ENCODE measurements around the gene NDUFA11.
A peak's percentile ranks its signal among the peaks of the same experiment; 100 is the strongest.

Gene NDUFA11

DNA sequence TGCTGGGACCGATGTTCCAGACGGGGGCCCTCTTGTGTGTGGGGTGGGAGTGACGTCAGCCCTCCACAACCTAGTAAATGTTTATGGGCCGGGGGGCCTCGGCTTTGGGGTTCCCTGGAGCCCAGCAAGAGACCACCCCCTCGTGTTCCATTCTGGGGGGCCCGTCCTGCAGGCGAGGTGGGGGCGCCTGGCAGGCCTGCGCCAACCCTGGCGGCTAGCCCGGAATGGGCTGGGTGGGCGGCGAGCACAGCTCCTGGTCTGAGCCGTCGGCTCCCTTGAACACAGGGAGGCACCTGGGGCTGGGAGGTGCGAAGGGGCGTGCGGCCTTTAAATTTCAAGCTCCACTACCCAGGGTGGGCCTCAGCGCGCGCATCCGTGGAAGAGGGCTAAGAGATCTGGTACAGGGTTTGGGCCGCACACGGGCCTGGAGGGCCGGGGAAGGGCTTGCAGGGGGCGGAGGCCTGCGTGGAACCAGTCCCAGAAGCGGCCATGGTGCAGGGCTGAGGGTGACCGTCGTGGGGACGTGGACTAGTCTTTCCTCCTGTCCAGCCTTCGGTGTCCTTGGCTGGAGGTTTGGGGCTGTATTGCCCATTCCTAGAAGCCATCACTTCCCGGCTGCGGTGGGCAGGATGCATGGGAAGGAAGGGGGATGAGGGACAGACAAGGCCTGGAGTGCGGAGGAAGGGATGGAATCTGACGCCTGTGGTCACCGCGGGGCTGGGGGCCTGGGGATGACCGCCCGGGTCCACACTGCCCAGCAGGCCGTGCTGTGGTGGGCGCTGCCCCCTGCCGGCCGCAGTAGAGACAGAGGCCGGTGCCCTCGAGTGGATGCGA, 11.4 kb downstream of the NDUFA11 start:
- H3K4me2 ChIP-seq (ENCODE audit: insufficient read depth, low read length, poor library complexity, severe bottlenecking) = no peak overlapping the region
- H3K4me1 ChIP-seq (ENCODE audit: control insufficient read depth in 2 of 2, insufficient read depth in 1 of 2, low read depth in 1 of 2, low read length in 2 of 2) = peaks cover 3 to 5% of the 10 kb centered on the region in 2 donors
- H2AK5ac ChIP-seq (ENCODE audit: low read depth, low read length) = peak overlapping the region; percentile 72
- peak overlapping the region; percentile 55 for H3K9ac ChIP-seq (ENCODE audit: low read depth, low read length, poor library complexity)
- peak overlapping the region; percentile 42 for H2BK5ac ChIP-seq (ENCODE audit: low read length)
- H3K36me3 ChIP-seq (replicated peaks in 1 of 2; ENCODE audit: control insufficient read depth in 2 of 2, insufficient read depth in 2 of 2, low read length in 2 of 2) = peaks cover 15 to 16% of the 10 kb centered on the region in 2 donors
- peak overlapping the region; percentile 67 for H3K4ac ChIP-seq (ENCODE audit: low read length)
- peak; percentile 48 for DNase-seq (ENCODE audit: low spot score)
- peak overlapping the region; percentile 20 for H3K18ac ChIP-seq (ENCODE audit: low read length)
- no peaks in the 10 kb centered on the region for H3K9me3 ChIP-seq (replicated peaks in 1 of 2; ENCODE audit: control insufficient read depth in 2 of 2, insufficient read depth in 1 of 2, low read depth in 1 of 2, low read length in 2 of 2)
- H2BK15ac ChIP-seq (ENCODE audit: low read length) = no peak overlapping the region
- peak overlapping the region; percentile 74 for H4K8ac ChIP-seq (ENCODE audit: low read depth, low read length)
- H3K79me1 ChIP-seq (ENCODE audit: low read depth, low read length) = peaks cover 4% of the 10 kb centered on the region
- no peak overlapping the region for H2AFZ ChIP-seq (ENCODE audit: low read length)
- no peaks in the 10 kb centered on the region for H3K27me3 ChIP-seq (ENCODE audit: control insufficient read depth in 3 of 3, insufficient read depth in 3 of 3, low read depth in 1 of 3, low read length in 3 of 3)
- no peak overlapping the region for H4K91ac ChIP-seq (ENCODE audit: low read depth, low read length, poor library complexity)
- no peak overlapping the region for H3K27ac ChIP-seq (replicated peaks; ENCODE audit: low read length)
- H3K23ac ChIP-seq (ENCODE audit: low read depth, low read length, poor library complexity) = peak overlapping the region; percentile 59
- H3K4me3 ChIP-seq (ENCODE audit: low read length in 2 of 2) = no peak overlapping the region
- H2BK120ac ChIP-seq (ENCODE audit: low read depth, low read length) = no peak overlapping the region
- H3K14ac ChIP-seq (ENCODE audit: low read length) = peak overlapping the region; percentile 47
- no CpG with 5 or more reads among the region's 48 CpGs for WGBS, 2 donors (ENCODE audit: extremely low coverage in 2 of 2, insufficient read length in 2 of 2, insufficient replicate concordance in 1 of 2)
- H2BK12ac ChIP-seq (ENCODE audit: low read length) = peak overlapping the region; percentile 8

DNA sequence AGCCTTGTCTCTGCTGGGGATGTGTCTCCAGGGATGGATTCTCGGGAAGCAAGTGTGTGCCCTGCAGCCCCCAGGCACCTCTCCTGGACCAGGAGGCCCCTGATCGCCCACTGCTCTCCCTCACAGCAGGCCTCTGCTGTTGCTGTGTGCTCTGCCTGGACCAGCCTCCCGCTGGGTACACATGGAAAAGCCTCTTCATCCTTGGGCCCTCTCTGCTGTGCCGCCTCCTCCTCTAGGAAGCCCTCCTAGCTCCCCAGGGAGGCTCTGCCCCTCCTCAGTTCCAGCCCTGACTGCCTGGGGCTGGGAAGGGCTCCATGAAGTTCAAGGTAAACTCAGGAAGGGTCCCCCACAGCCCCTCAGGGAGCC, 12.0 kb downstream of the NDUFA11 start:
- H4K8ac ChIP-seq (ENCODE audit: low read depth, low read length) = no peak overlapping the region
- H3K9ac ChIP-seq (ENCODE audit: low read depth, low read length, poor library complexity) = peak overlapping the region; percentile 84
- H2AK5ac ChIP-seq (ENCODE audit: low read depth, low read length) = peak overlapping the region; percentile 89
- H3K9me3 ChIP-seq (replicated peaks in 1 of 2; ENCODE audit: control insufficient read depth in 2 of 2, insufficient read depth in 1 of 2, low read depth in 1 of 2, low read length in 2 of 2) = no peaks in the 10 kb centered on the region
- no CpG with 5 or more reads among the region's 4 CpGs for WGBS, 2 donors (ENCODE audit: extremely low coverage in 2 of 2, insufficient read length in 2 of 2, insufficient replicate concordance in 1 of 2)
- H3K18ac ChIP-seq (ENCODE audit: low read length) = peak overlapping the region; percentile 64
- H2BK12ac ChIP-seq (ENCODE audit: low read length) = no peak overlapping the region
- H2AFZ ChIP-seq (ENCODE audit: low read length) = no peak overlapping the region
- no peak overlapping the region for H3K4ac ChIP-seq (ENCODE audit: low read length)
- no peak overlapping the region for H3K4me2 ChIP-seq (ENCODE audit: insufficient read depth, low read length, poor library complexity, severe bottlenecking)
- peaks cover 12 to 13% of the 10 kb centered on the region in 2 donors for H3K36me3 ChIP-seq (replicated peaks in 1 of 2; ENCODE audit: control insufficient read depth in 2 of 2, insufficient read depth in 2 of 2, low read length in 2 of 2)
- peaks cover 4% of the 10 kb centered on the region for H3K79me1 ChIP-seq (ENCODE audit: low read depth, low read length)
- no peak overlapping the region for H2BK5ac ChIP-seq (ENCODE audit: low read length)
- no peak overlapping the region for H3K14ac ChIP-seq (ENCODE audit: low read length)
- no peak overlapping the region for H3K27ac ChIP-seq (replicated peaks; ENCODE audit: low read length)
- H3K4me3 ChIP-seq (ENCODE audit: low read length in 2 of 2) = no peak overlapping the region
- H3K23ac ChIP-seq (ENCODE audit: low read depth, low read length, poor library complexity) = no peak overlapping the region
- peaks cover 3 to 5% of the 10 kb centered on the region in 2 donors for H3K4me1 ChIP-seq (ENCODE audit: control insufficient read depth in 2 of 2, insufficient read depth in 1 of 2, low read depth in 1 of 2, low read length in 2 of 2)
- H2BK15ac ChIP-seq (ENCODE audit: low read length) = no peak overlapping the region
- no peak overlapping the region for H2BK120ac ChIP-seq (ENCODE audit: low read depth, low read length)
- H4K91ac ChIP-seq (ENCODE audit: low read depth, low read length, poor library complexity) = no peak overlapping the region
- no peaks in the 10 kb centered on the region for H3K27me3 ChIP-seq (ENCODE audit: control insufficient read depth in 3 of 3, insufficient read depth in 3 of 3, low read depth in 1 of 3, low read length in 3 of 3)
- no peak for DNase-seq (ENCODE audit: low spot score)

DNA sequence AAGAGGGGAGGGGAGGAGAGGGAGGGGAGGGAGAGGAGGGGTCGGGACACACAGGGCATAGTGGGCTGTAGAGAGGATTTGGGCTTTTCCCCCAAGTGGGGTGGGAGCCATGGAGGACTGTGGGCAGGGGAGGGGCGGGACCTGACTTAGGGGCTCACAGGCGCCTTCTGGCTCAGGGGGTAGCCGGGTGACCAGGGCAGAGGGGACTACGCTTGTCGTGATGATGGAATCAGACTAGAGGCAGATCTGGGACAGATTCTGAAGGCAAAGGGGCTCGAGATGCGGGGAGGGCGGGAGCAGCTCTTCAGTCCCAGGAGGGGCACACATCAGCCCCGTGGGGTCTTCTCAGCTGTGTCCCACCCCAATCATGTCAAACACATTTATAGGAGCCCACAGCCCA, 13.5 kb downstream of the NDUFA11 start:
- Histone ChIP-seq H3K4me1 (ENCODE audit: control insufficient read depth in 2 of 2, insufficient read depth in 1 of 2, low read depth in 1 of 2, low read length in 2 of 2) (peaks cover 3 to 5% of the 10 kb centered on the region in 2 donors), H2BK12ac (ENCODE audit: low read length) (no peak overlapping the region), H2BK5ac (ENCODE audit: low read length) (no peak overlapping the region), H3K4ac (ENCODE audit: low read length) (no peak overlapping the region), H2AK5ac (ENCODE audit: low read depth, low read length) (no peak overlapping the region), H2BK15ac (ENCODE audit: low read length) (no peak overlapping the region), H3K4me2 (ENCODE audit: insufficient read depth, low read length, poor library complexity, severe bottlenecking) (no peak overlapping the region), H3K36me3 (replicated peaks in 1 of 2; ENCODE audit: control insufficient read depth in 2 of 2, insufficient read depth in 2 of 2, low read length in 2 of 2) (peaks cover under 1% of the 10 kb centered on the region in 2 donors), H4K8ac (ENCODE audit: low read depth, low read length) (no peak overlapping the region), H3K23ac (ENCODE audit: low read depth, low read length, poor library complexity) (no peak overlapping the region), H4K91ac (ENCODE audit: low read depth, low read length, poor library complexity) (no peak overlapping the region), H3K14ac (ENCODE audit: low read length) (no peak overlapping the region), H3K27ac (replicated peaks; ENCODE audit: low read length) (no peak overlapping the region), H3K9ac (ENCODE audit: low read depth, low read length, poor library complexity) (no peak overlapping the region), H3K9me3 (replicated peaks in 1 of 2; ENCODE audit: control insufficient read depth in 2 of 2, insufficient read depth in 1 of 2, low read depth in 1 of 2, low read length in 2 of 2) (no peaks in the 10 kb centered on the region), H3K18ac (ENCODE audit: low read length) (peak overlapping the region; percentile 74), H3K79me1 (ENCODE audit: low read depth, low read length) (peaks cover 4% of the 10 kb centered on the region), H3K27me3 (ENCODE audit: control insufficient read depth in 3 of 3, insufficient read depth in 3 of 3, low read depth in 1 of 3, low read length in 3 of 3) (no peaks in the 10 kb centered on the region), H2AFZ (ENCODE audit: low read length) (no peak overlapping the region), H3K4me3 (ENCODE audit: low read length in 2 of 2) (no peak overlapping the region), H2BK120ac (ENCODE audit: low read depth, low read length) (no peak overlapping the region)
- no CpG with 5 or more reads among the region's 10 CpGs for WGBS, 2 donors (ENCODE audit: extremely low coverage in 2 of 2, insufficient read length in 2 of 2, insufficient replicate concordance in 1 of 2)
- no peak for DNase-seq (ENCODE audit: low spot score)

DNA sequence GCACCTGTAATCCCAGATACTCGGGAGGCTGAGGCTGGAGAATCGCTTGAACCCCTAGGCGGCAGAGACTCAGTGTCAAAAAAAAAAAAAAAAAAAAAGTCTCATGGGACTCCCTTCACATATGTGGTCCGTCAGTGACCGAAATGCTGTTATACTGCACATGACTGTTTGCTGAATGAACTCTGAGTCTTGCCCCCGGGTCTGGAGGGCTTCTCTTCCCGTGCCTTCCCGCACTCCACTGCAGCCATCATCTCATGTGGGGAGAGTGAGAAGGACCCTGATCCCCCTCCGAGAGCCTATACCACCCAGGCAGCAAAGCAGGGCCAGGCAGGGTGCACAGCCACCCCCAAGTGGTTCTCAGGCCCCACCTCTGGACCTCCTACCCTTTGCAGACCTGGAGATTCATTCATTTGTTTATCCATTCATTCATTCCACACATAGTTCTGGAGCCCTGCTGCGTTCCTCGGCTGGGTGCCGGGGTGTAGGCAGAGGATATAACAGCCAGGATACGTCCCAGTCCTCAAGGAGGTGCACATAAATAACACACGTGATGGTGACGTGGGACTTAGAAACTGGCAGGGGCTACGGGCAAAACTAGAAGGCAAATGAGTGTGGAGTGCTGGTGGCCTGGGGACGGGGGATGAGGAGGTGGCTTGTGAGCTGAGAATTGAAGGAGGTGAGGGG, 14.2 kb downstream of the NDUFA11 start:
- no peak for DNase-seq (ENCODE audit: low spot score)
- H3K9me3 ChIP-seq (replicated peaks in 1 of 2; ENCODE audit: control insufficient read depth in 2 of 2, insufficient read depth in 1 of 2, low read depth in 1 of 2, low read length in 2 of 2) = no peaks in the 10 kb centered on the region
- H2AK5ac ChIP-seq (ENCODE audit: low read depth, low read length) = peak overlapping the region; percentile 36
- H3K4ac ChIP-seq (ENCODE audit: low read length) = no peak overlapping the region
- no peak overlapping the region for H3K4me2 ChIP-seq (ENCODE audit: insufficient read depth, low read length, poor library complexity, severe bottlenecking)
- H3K9ac ChIP-seq (ENCODE audit: low read depth, low read length, poor library complexity) = no peak overlapping the region
- H2BK5ac ChIP-seq (ENCODE audit: low read length) = no peak overlapping the region
- H4K91ac ChIP-seq (ENCODE audit: low read depth, low read length, poor library complexity) = no peak overlapping the region
- H3K27me3 ChIP-seq (ENCODE audit: control insufficient read depth in 3 of 3, insufficient read depth in 3 of 3, low read depth in 1 of 3, low read length in 3 of 3) = no peaks in the 10 kb centered on the region
- peaks cover 3 to 5% of the 10 kb centered on the region in 2 donors for H3K4me1 ChIP-seq (ENCODE audit: control insufficient read depth in 2 of 2, insufficient read depth in 1 of 2, low read depth in 1 of 2, low read length in 2 of 2)
- peak overlapping the region; percentile 53 for H3K18ac ChIP-seq (ENCODE audit: low read length)
- H2BK15ac ChIP-seq (ENCODE audit: low read length) = no peak overlapping the region
- no peak overlapping the region for H3K4me3 ChIP-seq (ENCODE audit: low read length in 2 of 2)
- no peak overlapping the region for H4K8ac ChIP-seq (ENCODE audit: low read depth, low read length)
- H3K79me1 ChIP-seq (ENCODE audit: low read depth, low read length) = peaks cover 4% of the 10 kb centered on the region
- no peaks in the 10 kb centered on the region for H3K36me3 ChIP-seq (replicated peaks in 1 of 2; ENCODE audit: control insufficient read depth in 2 of 2, insufficient read depth in 2 of 2, low read length in 2 of 2)
- H3K14ac ChIP-seq (ENCODE audit: low read length) = no peak overlapping the region
- H3K23ac ChIP-seq (ENCODE audit: low read depth, low read length, poor library complexity) = peak overlapping the region; percentile 48
- no peak overlapping the region for H3K27ac ChIP-seq (replicated peaks; ENCODE audit: low read length)
- no peak overlapping the region for H2BK12ac ChIP-seq (ENCODE audit: low read length)
- H2BK120ac ChIP-seq (ENCODE audit: low read depth, low read length) = peak overlapping the region; percentile 39
- no CpG with 5 or more reads among the region's 17 CpGs for WGBS, 2 donors (ENCODE audit: extremely low coverage in 2 of 2, insufficient read length in 2 of 2, insufficient replicate concordance in 1 of 2)
- no peak overlapping the region for H2AFZ ChIP-seq (ENCODE audit: low read length)
